ES-I3 (cell line): ENCODE measurements around the gene CC2D2A.

Experiments
- H3K36me3 ChIP-seq: 2 replicates; pipeline ENCODE4 v1.6.1; 2013; ENCODE audit warnings: mild to moderate bottlenecking, low read length, control low read depth, moderate library complexity; ENCODE audit not compliant: insufficient read depth
- H3K4me1 ChIP-seq: 2 replicates; pipeline ENCODE4 v1.6.1; 2013; ENCODE audit warnings: mild to moderate bottlenecking, control low read depth, low read length; ENCODE audit not compliant: insufficient read depth
- H3K9ac ChIP-seq: 2 replicates; pipeline ENCODE4 v1.6.1; 2013; ENCODE audit warnings: low read depth, mild to moderate bottlenecking, low read length, moderate library complexity
- H3K9me3 ChIP-seq: 2 replicates; pipeline ENCODE4 v1.6.1; 2013; ENCODE audit warnings: mild to moderate bottlenecking, low read length, moderate library complexity; ENCODE audit not compliant: control insufficient read depth, insufficient read depth

The CC2D2A gene

DNA sequence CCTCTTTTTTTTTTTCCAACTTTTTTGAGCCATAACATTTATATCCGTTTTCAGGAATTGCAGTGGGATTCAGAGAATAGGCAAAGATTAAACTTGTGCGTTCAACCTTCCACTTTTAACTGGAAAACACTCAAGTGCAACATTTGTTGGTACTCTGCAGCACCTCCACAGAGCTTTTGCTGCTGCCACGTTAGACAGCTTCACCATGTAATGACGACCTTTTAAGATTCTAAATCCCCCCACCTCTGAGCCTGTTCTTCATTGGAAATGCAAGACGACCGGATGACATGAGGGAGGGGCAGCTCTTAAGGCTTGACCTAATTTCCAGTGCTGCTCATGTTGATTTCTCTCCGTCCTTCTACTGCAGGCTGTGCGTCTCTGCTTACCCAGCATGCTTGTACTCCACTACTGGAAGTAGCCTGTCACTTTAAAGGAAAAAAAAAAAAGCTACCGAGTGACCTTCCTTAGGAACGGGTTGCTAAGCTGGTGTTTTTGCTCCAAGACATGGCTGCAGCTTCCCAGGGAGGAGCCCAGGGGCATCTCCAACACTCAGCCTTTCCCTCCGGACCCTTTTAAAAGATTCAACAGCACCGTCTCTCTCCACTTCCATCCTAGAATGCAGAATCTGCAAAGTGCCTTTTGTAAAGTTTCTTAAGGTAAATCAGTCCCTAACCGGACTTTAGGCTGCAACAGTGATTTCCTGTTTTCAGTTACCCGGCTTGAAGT lies at the start of gene CC2D2A:
CC2D2A (plus strand) TSS at position 481 of the 726 bp plus-strand sequence. CDS start 6,051 bp downstream, outside the sequence.
- Histone ChIP-seq H3K9me3 (no peaks in the 10 kb centered on the region), H3K9ac (peak within 1 kb of the TSS; percentile 46; the same call in 1 of the 2 replicates), H3K4me1 (peaks cover 16% of the 10 kb centered on the region), H3K36me3 (no peaks in the 10 kb centered on the region)

DNA sequence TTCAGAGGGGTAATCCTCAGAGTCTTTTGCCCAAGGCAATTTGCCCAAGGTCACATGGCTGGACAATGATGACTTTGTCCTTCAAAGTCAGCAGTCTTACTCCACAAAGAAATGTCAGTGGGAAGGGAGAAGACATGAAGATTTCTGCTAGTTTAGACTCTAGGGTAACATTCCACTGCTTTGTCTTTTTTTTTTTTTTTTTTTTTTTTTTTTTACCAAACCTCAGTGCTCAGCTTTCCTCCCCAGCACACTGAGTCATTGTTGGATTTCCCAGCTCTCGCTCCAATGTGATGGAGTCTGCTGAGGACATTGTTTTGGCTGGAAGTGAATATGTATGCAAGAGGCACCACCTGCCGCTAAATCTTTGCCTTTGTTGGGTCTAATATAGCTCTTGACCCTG lies 49.0 kb upstream of the CC2D2A start:
- H3K4me1 ChIP-seq: peaks cover 13% of the 10 kb centered on the region; the same call in 1 of the 2 replicates
- no peaks in the 10 kb centered on the region for H3K9me3 ChIP-seq
- no peak overlapping the region for H3K9ac ChIP-seq
- no peaks in the 10 kb centered on the region for H3K36me3 ChIP-seq

DNA sequence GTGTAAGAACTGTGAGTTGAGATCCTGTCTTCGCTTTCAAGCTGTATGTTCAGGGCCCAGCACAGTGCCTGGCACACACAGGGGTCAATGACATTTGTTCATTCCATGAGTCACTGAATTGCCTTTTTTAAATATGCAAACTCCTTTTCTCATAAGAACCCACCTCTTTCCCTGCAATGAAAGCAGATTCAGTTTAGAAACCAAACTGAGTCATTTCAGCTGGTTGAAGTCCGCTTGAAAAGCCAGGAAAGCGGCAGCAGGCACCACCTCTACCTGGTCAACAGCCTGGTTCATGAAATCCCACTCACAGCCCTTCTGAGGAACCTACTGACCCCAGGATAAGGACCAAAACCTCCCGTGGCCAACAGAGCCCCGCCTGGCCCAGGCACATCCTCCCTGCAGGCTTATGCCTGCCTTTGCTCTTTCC lies 46.4 kb upstream of the CC2D2A start:
- Histone ChIP-seq H3K9me3 (no peaks in the 10 kb centered on the region), H3K4me1 (peaks cover 13% of the 10 kb centered on the region; the same call in 1 of the 2 replicates)

DNA sequence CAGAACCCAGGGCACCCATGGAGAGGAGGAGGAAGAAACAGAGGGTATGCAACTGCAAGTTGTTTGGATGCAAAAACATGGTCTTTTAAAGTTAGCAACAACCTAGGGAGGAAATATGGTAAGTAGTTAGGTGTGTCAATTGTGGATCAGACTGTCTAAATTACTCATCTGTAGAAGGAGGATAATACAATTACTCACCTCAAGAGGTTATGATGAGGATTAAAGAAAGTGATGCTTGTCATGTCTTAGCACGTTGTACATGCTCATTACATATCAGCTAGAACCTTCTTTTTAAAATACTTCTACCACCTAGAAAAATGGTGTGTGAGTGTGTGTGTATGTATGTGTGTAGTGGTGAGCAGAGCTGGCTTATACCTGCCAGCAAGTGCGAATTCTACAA lies 44.2 kb upstream of the CC2D2A start:
- H3K36me3 ChIP-seq: no peaks in the 10 kb centered on the region
- peaks cover 8% of the 10 kb centered on the region; the same call in 1 of the 2 replicates for H3K4me1 ChIP-seq
- no peaks in the 10 kb centered on the region for H3K9me3 ChIP-seq
- no peak overlapping the region for H3K9ac ChIP-seq

More for the DNA sequence above, 46.4 kb upstream of the CC2D2A start:
- Histone ChIP-seq H3K36me3 (no peaks in the 10 kb centered on the region), H3K9ac (no peak overlapping the region)

DNA sequence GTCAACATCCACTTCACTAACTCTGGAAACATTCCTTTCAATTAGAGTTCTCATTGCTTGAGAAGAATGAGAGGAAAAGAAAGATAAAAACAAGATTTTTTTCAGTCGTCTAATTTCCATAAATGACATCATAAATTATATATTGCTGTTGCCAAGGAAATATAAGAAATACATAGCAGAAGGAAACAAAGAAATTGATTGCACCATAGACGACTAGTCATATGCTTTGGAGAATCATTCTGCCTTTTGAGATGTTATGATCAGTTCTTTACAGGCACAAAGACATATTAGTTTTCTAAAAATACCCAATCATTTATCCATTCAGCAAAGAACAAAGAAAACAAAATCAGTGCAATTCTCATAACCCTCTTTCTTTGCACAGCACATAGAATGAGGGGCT lies 42.5 kb upstream of the CC2D2A start:
- Histone ChIP-seq H3K9me3 (no peaks in the 10 kb centered on the region), H3K4me1 (no peaks in the 10 kb centered on the region), H3K9ac (no peak overlapping the region), H3K36me3 (no peaks in the 10 kb centered on the region)

DNA sequence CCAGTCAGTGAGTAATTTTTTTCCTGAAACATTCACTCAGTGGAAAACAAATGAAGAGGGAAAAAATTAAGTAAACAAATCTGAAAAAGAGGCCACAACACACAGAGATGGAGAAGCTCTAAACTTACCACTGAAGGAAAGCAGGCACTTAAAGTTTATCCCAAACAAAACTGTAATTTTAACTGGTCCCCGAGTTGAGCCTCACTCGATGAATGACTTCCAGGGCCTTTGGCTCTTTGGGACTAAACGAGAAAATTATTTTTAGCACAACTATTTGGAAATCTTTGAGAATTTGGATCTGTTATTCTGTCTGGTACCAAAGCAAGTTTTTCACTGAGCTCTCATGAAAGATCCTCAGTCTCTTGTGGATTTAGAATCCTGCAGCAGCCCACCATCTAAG lies 42.0 kb upstream of the CC2D2A start, which contains the start of gene C1QTNF7:
C1QTNF7 (plus strand) TSS at position 333 of the 400 bp plus-strand sequence. CDS start 7,711 bp downstream, outside the sequence.
- no peaks in the 10 kb centered on the region for H3K4me1 ChIP-seq
- no peaks in the 10 kb centered on the region for H3K9me3 ChIP-seq
- H3K36me3 ChIP-seq: no peaks in the 10 kb centered on the region
- no peak within 1 kb of the TSS for H3K9ac ChIP-seq

DNA sequence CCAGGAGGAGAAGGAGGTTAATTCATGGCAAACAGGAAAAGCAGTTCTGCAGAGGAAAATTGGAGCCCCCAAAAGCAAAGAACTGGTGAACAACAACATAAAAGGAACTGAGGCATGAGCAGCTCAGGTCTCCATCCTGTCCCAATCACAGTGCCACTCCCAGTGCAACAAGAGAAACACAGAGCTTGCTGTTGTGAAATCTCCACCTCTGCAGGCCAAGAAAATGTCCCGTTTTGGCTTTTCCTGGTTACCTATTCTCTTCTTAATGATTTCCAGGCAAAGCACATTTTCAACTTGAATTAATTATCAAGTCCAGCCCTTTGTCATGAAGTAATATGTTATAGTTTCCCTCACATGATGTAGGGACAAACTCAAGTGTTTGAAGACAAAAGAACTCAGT lies 41.1 kb upstream of the CC2D2A start:
- Histone ChIP-seq H3K9me3 (no peaks in the 10 kb centered on the region), H3K9ac (no peak overlapping the region), H3K36me3 (no peaks in the 10 kb centered on the region), H3K4me1 (no peaks in the 10 kb centered on the region)

DNA sequence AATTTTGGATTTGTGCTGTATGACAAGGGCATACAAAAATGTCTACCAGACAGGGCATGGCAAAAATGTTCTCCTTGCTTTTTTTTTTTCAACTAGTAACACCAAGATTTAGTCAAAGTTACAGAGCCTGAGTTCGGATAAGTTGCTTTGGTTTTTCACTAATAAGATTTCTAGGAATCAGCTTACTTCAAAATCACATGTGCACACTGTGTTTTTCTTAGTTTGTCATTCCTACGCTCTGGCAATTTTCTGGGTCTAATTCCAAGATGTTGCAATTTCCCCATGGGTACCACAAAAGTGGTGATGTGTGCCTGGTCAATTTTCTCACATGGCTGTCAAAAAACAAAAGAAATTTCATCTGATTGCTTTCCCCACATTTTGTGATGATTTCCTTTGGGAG lies 35.6 kb upstream of the CC2D2A start:
- Histone ChIP-seq H3K4me1 (no peaks in the 10 kb centered on the region), H3K36me3 (no peaks in the 10 kb centered on the region), H3K9me3 (no peaks in the 10 kb centered on the region), H3K9ac (no peak overlapping the region)

DNA sequence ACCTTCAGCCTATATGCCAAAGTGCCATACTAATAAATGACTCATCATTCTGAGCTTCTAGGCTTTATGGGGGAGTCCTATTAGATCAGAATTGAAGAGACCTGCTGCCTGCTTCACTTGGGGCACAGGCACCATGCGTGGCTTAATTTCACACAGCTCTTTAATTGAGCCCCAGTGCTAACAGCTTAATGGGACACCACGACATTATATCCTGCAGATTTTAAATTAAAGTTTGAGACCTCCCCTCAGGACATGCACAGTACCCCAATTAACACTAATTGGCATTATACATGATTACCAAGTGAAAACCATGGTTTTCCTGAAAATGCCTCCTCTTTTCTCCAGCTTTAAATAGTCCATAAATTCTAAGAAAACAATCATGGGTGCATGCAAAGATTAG lies 35.0 kb upstream of the CC2D2A start:
- Histone ChIP-seq H3K9me3 (no peaks in the 10 kb centered on the region), H3K36me3 (no peaks in the 10 kb centered on the region), H3K9ac (no peak overlapping the region)

DNA sequence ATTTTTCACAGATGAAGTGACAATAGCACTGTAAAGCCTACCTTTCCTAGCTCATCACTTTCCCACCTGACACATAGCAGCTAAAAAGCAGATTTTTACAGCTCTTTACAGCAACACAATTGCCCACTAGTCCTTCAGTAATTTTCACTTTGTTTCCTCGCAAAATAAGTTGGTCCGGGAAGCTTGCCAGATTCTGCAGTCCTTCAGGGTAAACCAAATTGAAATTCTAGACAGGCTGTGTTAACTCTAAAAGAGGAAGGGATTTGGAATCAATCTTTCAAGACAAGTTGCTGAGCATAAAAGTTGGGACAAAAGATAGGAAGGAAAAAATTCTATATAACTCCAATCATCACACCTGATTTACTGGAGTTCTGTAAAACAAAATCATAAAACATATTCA lies 33.2 kb upstream of the CC2D2A start:
- no peaks in the 10 kb centered on the region for H3K9me3 ChIP-seq
- no peak overlapping the region for H3K9ac ChIP-seq
- H3K36me3 ChIP-seq: no peaks in the 10 kb centered on the region
- H3K4me1 ChIP-seq: no peaks in the 10 kb centered on the region

More for the DNA sequence above, 35.0 kb upstream of the CC2D2A start:
- H3K4me1 ChIP-seq: no peaks in the 10 kb centered on the region

DNA sequence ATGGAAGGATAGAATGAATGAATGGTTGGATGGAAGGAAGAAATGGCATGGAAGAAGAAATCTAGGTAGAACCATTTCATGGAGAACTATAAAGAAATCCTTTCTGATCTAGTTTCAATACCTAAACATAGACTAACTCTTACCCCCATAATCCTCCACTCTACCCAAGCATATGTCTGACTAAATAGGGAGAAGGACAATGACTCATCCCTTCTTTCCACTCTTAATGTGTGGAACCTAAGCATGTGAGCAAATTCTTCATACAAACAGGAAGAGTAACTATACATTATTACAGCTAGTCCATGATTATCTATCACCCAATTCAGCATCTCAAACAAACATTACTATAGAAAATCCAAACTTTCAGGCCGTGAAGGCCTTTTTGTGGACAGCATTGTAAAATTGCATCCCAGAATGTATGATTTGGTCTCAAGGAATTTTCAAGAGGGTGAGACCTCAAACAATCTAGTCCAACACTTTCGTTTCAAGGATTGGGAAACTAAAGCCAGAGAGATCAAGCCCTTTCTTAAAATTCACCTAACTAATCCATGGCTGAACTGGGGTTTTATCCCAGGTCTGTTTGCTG lies 30.6 kb upstream of the CC2D2A start:
- Histone ChIP-seq H3K9ac (no peak overlapping the region), H3K4me1 (no peaks in the 10 kb centered on the region), H3K9me3 (no peaks in the 10 kb centered on the region), H3K36me3 (no peaks in the 10 kb centered on the region)

DNA sequence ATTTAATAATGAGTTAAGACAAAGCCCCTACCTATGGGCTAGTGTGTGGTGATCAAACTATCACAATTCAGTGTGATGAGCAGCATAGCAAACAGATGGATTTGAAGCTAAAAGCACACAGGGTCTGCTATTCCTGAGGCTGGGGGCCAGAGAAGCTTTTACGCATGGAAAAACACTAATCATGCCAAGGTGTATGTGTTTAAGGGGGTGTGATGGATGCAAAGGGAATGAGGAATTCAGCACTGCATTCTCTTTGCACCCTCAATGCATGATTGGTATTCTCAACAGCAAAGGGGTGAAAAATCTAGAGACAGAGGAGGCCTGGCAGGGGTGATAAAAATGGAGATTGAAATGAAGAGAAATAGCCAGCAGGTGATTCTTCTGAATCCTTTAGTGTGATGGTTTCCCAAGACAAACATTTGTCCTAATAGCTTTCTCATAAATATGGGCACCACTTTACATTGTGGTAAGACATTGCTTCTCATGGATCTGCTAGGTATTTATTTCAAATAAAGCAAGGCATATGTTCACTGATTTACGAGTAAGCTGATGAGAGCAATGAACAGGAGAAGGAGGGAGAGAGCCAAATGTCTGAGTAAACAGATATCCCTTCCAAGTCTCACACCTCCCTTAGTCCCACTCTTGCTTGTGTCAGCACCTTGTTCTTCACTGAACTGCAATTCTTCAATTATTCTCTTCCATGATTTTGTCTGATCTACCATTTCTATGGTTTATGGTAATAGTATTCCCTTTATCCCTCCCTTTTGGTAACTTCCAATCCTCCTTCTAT lies 26.1 kb upstream of the CC2D2A start:
- H3K9me3 ChIP-seq: no peaks in the 10 kb centered on the region
- no peak overlapping the region for H3K9ac ChIP-seq
- H3K4me1 ChIP-seq: no peaks in the 10 kb centered on the region
- H3K36me3 ChIP-seq: no peaks in the 10 kb centered on the region

DNA sequence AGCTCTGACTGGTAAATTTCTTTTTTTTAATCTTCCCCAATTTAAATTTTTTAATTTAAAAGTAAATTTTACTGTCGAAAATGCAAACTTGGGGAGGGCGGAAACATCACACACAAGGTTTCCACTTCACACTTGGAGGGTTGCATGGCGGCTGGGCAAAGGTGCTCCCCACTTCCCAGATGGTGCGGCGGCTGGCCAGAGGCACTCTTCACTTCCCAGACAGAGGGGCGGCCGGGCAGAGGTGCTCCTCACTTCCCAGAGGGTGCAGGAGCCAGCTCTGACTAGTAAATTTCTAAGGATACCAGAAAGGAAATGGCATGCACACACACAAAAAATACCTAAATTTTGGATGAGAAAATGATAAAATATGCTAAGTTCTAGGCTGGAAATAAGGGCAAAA lies 25.4 kb upstream of the CC2D2A start:
- Histone ChIP-seq H3K36me3 (no peaks in the 10 kb centered on the region), H3K4me1 (no peaks in the 10 kb centered on the region), H3K9me3 (no peaks in the 10 kb centered on the region), H3K9ac (no peak overlapping the region)

DNA sequence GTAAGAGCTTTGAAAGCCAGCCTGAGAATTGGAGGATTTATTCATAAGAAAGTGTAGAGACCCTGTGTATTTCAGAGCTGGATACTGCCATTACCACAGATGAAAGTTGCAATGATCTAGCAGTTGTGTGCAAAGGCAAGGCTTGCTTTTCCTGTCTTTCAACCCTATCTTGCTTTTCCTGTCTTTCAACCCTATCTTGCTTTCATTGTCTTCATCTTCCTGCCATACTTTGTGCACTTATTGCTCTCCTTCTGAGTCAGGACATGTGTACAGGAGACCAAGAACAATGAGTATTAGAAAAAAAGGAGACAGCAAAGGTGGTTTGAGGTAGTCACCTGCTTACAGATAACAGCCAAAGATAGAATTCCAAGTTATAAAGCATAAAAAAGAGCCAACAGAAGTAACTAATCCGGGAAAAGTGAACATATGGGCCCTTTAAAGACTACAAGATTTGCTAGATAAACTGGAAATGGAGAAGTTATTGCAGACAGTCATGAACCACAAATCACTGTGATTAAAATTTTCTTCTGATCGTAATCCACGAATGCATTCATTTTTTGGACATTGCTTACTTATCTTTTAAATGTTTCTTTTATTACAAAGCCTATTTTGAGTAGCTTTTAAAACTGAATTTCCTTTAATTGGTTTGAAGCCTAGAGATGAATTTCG lies 24.7 kb upstream of the CC2D2A start:
- no peaks in the 10 kb centered on the region for H3K36me3 ChIP-seq
- H3K9me3 ChIP-seq: no peaks in the 10 kb centered on the region
- no peaks in the 10 kb centered on the region for H3K4me1 ChIP-seq
- H3K9ac ChIP-seq: no peak overlapping the region
